ENCODE results near the gene DIP2B.
A peak's percentile ranks its signal among the peaks of the same experiment; 100 is the strongest.
"Not testable (repeated sequence)": the region's sequence is repeated elsewhere in the genome, so short reads cannot be mapped to it uniquely, and the experiment has no call there.

Gene DIP2B

DNA sequence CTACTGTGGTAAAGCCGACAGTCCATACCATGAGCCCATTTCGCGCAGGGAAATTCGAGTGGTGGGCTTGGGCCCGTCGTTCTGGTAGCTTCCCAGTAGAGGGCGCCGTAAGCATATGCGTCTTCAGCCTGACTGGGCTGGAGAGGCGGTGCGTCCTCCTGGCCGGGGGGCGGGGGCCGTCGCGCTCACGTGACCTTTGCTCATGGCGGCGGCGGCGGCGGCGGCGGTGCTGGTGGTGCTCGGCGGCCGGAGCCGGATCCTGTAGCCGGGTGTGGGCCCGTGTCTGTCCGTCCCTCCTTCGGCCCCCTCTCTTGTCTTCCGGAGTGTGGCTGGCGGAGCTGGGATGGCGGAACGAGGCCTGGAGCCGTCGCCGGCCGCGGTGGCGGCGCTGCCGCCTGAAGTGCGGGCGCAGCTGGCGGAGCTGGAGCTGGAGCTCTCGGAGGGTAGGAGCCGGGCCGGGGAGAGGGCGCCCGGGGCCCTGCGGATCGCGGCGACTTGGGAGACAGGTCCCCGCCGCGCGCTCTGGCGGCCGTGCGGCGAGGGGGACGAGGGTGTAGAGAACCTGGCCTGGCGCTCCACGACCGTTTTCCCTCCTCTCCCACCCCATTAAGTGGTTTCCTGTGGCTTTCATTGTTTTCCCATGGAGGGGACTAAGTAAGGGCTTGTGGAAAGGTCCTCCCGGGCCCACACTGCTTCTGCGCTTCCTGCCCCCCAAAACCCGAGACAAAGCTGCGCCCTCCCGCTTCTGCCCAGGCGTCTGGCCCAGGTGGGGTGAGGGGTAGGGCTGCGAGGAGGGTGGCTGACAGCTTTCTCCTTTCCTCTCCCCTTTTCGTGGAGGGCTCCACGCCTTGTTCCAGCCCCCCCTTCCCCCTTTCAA is at the start of gene DIP2B:
DIP2B (plus strand) TSS at position 188 of the 877 bp plus-strand sequence; CDS start at position 344, 156 bp downstream.
- DNase-seq, result peak; percentile 87

GRCh38 chr12:50458606-50459005 is 46.2 kb upstream of the DIP2B start:
- DNase-seq, result no peak

DNA sequence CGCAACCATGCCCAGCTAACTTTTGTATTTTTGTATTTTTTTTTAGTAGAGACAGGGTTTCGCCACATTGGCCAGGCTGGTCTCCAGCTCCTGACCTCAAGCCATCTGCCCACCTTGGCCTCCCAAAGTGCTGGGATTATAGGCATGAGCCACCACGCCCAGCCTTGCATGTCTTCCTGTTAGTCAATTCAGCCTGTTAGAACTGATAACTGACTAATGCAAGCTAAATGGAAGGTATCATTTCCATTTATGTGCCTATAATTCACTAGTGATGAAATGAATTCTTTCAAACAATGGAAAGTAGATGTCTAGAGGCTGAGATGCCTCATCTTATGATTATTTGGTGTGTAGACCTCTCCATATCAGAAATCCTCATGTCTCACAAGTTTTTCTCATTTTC is 37.3 kb upstream of the DIP2B start:
- DNase-seq, result no peak

- DNase-seq, result no peak
Observed at GRCh38 chr12:50477241-50477832, 27.4 kb upstream of the DIP2B start.

GRCh38 chr12:50482571-50482970 is 22.2 kb upstream of the DIP2B start:
- no peak for DNase-seq

- DNase-seq, result no peak
Observed at GRCh38 chr12:50483488-50483887, 21.3 kb upstream of the DIP2B start.

GRCh38 chr12:50488801-50489200 is 16.0 kb upstream of the DIP2B start:
- DNase-seq, result no peak

DNA sequence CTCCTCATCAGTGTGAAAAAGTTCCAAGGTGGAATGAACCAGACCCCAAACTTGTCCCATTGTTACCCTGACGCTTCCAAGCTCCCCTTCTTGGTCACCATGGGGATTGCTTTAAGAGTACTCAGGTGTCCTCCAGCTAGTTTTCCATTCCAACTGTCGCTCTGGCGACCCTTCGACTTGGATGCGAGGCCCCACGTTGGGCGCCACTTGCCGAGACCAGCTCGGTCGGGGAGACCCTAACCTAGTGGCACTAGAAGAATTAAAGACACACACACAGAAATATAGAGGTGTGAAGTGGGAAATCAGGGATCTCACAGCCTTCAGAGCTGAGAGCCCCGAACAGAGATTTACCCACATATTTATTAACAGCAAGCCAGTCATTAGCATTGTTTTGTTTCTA is 6.7 kb upstream of the DIP2B start:
- DNase-seq, result not testable (repeated sequence)

DNA sequence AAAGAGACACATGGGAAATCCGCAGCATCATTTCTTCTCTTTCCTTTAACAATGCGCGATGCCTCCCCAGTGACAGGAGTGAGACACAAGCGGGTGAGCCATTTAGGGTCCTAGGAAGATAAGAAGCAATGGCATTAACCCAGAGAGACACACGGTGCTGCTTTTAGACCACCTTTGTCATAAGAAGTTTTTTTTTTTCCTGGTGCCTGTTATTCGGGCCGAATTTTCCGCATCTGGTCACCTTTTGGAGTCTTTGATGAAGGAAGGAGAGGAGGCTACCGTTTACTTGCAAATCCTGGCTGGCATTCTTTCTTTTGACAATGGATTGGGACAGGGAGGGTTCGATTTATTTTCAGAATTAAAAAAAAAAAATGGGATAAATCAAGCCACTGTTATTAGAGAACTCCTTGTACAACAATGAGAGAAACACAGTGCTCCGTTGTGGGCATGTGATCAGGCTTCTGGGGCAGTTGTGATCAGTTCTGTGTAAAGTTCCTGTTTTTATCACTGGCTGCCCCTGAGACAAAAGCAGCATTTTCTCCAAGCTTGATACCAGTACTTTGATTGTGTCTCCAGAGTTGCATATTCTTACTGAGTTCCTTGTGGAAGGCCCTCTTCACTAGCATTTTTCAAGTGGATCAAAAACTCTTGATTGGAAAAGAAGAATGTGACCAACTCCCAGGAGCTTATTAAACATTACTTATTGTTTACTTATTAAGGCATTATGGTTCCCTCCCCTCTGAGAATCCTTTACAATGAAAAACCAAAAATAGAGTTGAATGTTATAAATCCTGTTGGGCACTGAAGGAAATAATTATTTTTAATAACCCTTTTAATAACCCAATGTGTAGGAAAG is 1.1 kb downstream of the DIP2B start:
- peak; percentile 65 for DNase-seq

- no peak for DNase-seq
Observed at GRCh38 chr12:50506753-50507473, 2.1 kb downstream of the DIP2B start.

GRCh38 chr12:50507474-50507838 is 2.7 kb downstream of the DIP2B start:
- no peak for DNase-seq

DNA sequence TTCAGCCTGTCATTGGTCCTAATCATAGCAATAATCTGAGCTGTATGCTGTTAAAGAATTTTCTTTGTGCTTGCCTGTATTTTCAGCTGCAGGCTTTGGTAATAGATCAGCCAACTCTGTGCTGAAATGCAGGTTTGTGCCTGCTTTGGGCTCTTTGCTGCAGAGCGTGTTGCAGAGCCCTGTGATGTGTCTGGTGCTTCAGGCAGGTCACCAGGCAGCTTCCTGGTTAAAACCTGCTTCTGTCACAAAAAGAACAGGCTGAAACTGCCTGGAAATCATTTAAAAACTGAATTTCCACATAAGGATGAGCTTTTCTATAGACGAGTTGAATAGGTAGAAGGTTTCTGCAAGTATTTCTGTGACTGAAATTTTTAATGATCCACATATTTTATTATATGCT is 3.1 kb downstream of the DIP2B start:
- no peak for DNase-seq

GRCh38 chr12:50508414-50508813 is 3.6 kb downstream of the DIP2B start:
- DNase-seq, result peak; percentile 13

- peak; percentile 42 for DNase-seq
Observed at GRCh38 chr12:50508970-50509663, 4.3 kb downstream of the DIP2B start.

- DNase-seq, result no peak
Observed at GRCh38 chr12:50514526-50515276, 9.9 kb downstream of the DIP2B start.

- peak; percentile 69 for DNase-seq
Observed at GRCh38 chr12:50515587-50515986, 10.8 kb downstream of the DIP2B start.

GRCh38 chr12:50517421-50518048 is 12.8 kb downstream of the DIP2B start:
- DNase-seq, result peak; percentile 97

DNA sequence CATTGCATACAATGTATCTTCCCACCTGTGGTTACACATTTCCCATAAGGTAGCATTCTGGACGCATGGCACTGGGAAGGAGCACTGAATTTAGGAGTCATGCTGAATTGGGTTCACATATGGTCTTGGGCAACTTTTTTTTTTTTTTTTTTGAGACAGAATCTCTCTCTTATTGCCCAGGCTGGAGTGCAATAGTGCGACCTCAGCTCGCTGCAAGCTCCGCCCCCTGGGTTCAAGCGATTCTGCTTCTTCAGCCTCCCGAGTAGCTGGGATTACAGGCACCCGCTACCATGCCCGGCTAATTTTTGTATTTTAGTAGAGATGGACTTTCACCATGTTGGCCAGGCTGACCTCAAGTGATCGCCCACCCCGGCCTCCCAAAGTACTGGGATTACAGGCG is 13.3 kb downstream of the DIP2B start:
- DNase-seq, result no peak

GRCh38 chr12:50519353-50519752 is 14.6 kb downstream of the DIP2B start:
- no peak for DNase-seq

DNA sequence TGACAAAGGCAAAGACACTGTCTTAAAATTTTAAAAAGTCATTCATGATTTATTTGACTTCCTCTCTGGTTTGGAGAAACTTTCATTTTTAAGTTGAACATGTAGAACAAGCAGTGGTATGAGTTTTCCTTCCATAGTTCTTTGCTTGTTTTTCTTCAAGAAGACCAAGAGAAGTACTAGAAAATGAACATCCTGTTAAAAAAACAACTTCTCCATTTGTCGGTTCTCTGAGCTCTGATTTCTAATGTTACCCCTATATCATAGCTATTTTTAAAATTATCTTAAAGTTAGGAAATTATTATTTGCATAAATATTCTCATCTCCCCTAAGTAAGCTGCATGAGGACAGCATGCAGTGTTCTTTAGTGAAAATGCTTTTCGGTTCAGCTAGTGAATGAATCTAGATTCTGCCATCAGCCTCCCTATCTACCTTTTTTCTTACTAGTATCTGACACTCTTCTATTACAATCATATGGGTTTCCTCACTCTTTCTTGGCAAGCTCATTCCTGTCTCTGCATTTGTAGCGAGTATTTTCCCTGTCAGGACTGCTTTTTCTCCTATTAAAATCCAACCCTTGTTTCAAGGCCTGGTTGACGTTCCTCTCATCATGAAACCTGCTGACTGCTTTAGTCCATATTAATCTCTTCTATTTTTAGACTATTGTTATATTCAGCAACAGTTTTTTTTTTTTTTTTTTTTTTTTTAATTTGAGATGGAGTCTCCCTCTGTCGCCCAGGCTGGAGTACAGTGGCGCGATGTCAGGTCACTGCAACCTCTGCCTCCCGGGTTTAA is 15.8 kb downstream of the DIP2B start:
- peak; percentile 20 for DNase-seq

Data from MV-4-11 (cell line).